Mammary epithelial cell (primary cell): ENCODE measurements around the gene CEL.

ENCODE experiments used
- EZH2 ChIP-seq: IDR thresholded peaks from 2 replicates; pipeline ENCODE4 v1.6.1; 2012; ENCODE audit warnings: low read length, inconsistent platforms, borderline replicate concordance
- TF ChIP-seq, protein P1 (sequence below), 2 donors: IDR thresholded peaks in 1 of 2; conservative IDR thresholded peaks in 1 of 2; 2 replicates each; pipeline ENCODE4 v1.5.1; 2011 to 2012; ENCODE audit warnings: inconsistent platforms in 2 of 2, low read length in 2 of 2, mild to moderate bottlenecking in 2 of 2, control low read depth in 1 of 2, low read depth in 1 of 2; ENCODE audit not compliant: insufficient read depth in 1 of 2; ENCODE audit errors: extremely low read depth in 1 of 2

DNA sequence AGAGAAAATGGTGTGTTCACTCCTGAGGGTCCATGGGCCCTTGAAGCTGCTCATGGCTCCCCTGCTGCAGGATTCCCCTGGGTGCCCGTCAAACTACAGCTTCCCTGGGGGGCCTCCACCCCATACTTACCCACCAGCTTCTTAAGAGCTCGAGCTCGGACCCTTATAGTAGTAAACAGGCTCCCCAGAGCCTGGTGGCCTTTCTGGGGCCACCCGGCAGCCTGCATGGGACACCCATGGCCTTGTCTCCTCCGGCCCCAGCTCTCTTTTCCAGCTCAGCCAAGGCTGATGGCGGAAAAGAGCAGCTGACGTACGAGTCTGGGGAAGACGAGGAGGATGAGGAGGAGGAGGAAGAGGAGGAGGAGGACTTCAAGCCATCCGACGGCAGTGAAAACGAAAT is 4.2 kb upstream of the CEL start:
- TF ChIP-seq, protein P1, sequence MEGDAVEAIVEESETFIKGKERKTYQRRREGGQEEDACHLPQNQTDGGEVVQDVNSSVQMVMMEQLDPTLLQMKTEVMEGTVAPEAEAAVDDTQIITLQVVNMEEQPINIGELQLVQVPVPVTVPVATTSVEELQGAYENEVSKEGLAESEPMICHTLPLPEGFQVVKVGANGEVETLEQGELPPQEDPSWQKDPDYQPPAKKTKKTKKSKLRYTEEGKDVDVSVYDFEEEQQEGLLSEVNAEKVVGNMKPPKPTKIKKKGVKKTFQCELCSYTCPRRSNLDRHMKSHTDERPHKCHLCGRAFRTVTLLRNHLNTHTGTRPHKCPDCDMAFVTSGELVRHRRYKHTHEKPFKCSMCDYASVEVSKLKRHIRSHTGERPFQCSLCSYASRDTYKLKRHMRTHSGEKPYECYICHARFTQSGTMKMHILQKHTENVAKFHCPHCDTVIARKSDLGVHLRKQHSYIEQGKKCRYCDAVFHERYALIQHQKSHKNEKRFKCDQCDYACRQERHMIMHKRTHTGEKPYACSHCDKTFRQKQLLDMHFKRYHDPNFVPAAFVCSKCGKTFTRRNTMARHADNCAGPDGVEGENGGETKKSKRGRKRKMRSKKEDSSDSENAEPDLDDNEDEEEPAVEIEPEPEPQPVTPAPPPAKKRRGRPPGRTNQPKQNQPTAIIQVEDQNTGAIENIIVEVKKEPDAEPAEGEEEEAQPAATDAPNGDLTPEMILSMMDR (conservative IDR thresholded peaks at IDR 0.05 in 1 of 2, IDR thresholded peaks at IDR 0.05 in 1 of 2; ENCODE audit: extremely low read depth in 1 of 2, insufficient read depth in 1 of 2, low read depth in 1 of 2, low read length in 2 of 2) = no peak
- no peak for TF ChIP-seq EZH2
